Dedifferentiated amniotic fluid mesenchymal stem cell (primary cell): ENCODE measurements around the gene TULP4.
"Not testable (repeated sequence)": the region's sequence is repeated elsewhere in the genome, so short reads cannot be mapped to it uniquely, and the experiment has no call there.

Experiments used
- DNase-seq: peaks from one replicate; pipeline ENCODE4 v3.0.0-alpha.2; 2016; ENCODE audit errors: extremely low spot score

TULP4 gene

GRCh38 chr6:158502263-158502950 lies 190.1 kb downstream of the TULP4 start:
- DNase-seq = no peak

GRCh38 chr6:158503222-158503621 lies 191.0 kb downstream of the TULP4 start:
- no peak for DNase-seq

- no peak for DNase-seq
Measured at GRCh38 chr6:158503846-158504245, 191.6 kb downstream of the TULP4 start.

- DNase-seq = no peak
Measured at GRCh38 chr6:158505194-158505593, 192.9 kb downstream of the TULP4 start.

GRCh38 chr6:158506601-158507000 lies 194.3 kb downstream of the TULP4 start:
- DNase-seq = no peak

GRCh38 chr6:158507174-158507573 lies 194.9 kb downstream of the TULP4 start:
- DNase-seq = no peak

- no peak for DNase-seq
Measured at GRCh38 chr6:158508450-158508849, 196.2 kb downstream of the TULP4 start.

- no peak for DNase-seq
Measured at GRCh38 chr6:158509465-158509864, 197.2 kb downstream of the TULP4 start.

- DNase-seq = no peak
Measured at GRCh38 chr6:158512809-158513208, 200.5 kb downstream of the TULP4 start.

- DNase-seq = no peak
Measured at GRCh38 chr6:158514176-158514575, 201.9 kb downstream of the TULP4 start.

GRCh38 chr6:158514991-158515390 lies 202.7 kb downstream of the TULP4 start:
- no peak for DNase-seq

- no peak for DNase-seq
Measured at GRCh38 chr6:158516098-158516497, 203.8 kb downstream of the TULP4 start.

GRCh38 chr6:158517038-158517437 lies 204.8 kb downstream of the TULP4 start:
- DNase-seq = no peak

- no peak for DNase-seq
Measured at GRCh38 chr6:158517581-158517980, 205.3 kb downstream of the TULP4 start.

GRCh38 chr6:158518191-158519127 lies 206.2 kb downstream of the TULP4 start:
- DNase-seq = peak; percentile 81

GRCh38 chr6:158519300-158519699 lies 207.0 kb downstream of the TULP4 start:
- no peak for DNase-seq

GRCh38 chr6:158519761-158520160 lies 207.5 kb downstream of the TULP4 start:
- DNase-seq = no peak

- not testable (repeated sequence) for DNase-seq
Measured at GRCh38 chr6:158520975-158521374, 208.7 kb downstream of the TULP4 start.

GRCh38 chr6:158521759-158522158 lies 209.5 kb downstream of the TULP4 start:
- DNase-seq = no peak

- no peak for DNase-seq
Measured at GRCh38 chr6:158522616-158523015, 210.4 kb downstream of the TULP4 start.

GRCh38 chr6:158524311-158524710 lies 212.0 kb downstream of the TULP4 start:
- no peak for DNase-seq

GRCh38 chr6:158527858-158528257 lies 215.6 kb downstream of the TULP4 start:
- not testable (repeated sequence) for DNase-seq

- no peak for DNase-seq
Measured at GRCh38 chr6:158528826-158529225, 216.6 kb downstream of the TULP4 start.
